HepG2 (cell line): Measurements from ENCODE around the gene CLCNKA. TPM values are rescaled to one million over a fixed set of nuclear protein-coding genes. Genes with fewer than 3 reads are reported as not detected.

Experiments
- ATAC-seq: fragments of 200-7000 bp; cut with Tn5 transposase; 3 replicates; pipeline ENCODE4 v1.9.1; 2020; ENCODE audit warnings: mild to moderate bottlenecking, moderate library complexity
- BruUV-seq: library from RNA; stranded (reverse); fragments of 400-500 nt; replicated peaks from 2 replicates; lab custom pipeline; 2021; lab: Mats Ljungman, UMichigan
- CTCF ChIA-PET: fragments of 300-600 bp; formaldehyde crosslinking; extraction: SDS; loops from one replicate; lab custom pipeline; 2021; ENCODE audit warnings: low total read pairs, inconsistent platforms, low intra/inter-chr PET ratio; lab: Yijun Ruan, JAX
- POLR2A ChIA-PET: fragments of 350-600 bp; sonication (Branson Sonifier 250); formaldehyde crosslinking; loops from one replicate; lab custom pipeline; 2020; ENCODE audit warnings: antibody characterized with exemption, inconsistent platforms; lab: Yijun Ruan, JAX
- DNase-seq: peaks from one replicate; pipeline ENCODE4 v3.0.0-alpha.2; 2015; ENCODE audit warnings: low spot score
- FAIRE-seq: peaks from 3 replicates; lab custom pipeline; 2011; peaks lifted over from hg19 to GRCh38; lab: Jason Lieb, UNC
- H2AFZ ChIP-seq: one replicate; pipeline ENCODE4 v1.6.1; 2011; ENCODE audit warnings: low read length, inconsistent platforms
- H3K27ac ChIP-seq: fragments of 300-600 bp; 3 replicates; pipeline ENCODE4 v1.8.0; 2011; ENCODE audit warnings: mixed run types, mild to moderate bottlenecking, mixed read lengths, low read length, inconsistent platforms; ENCODE audit not compliant: insufficient read depth; ENCODE audit errors: extremely low read length
- H3K27me3 ChIP-seq, 2 experiments: fragments of 200-600 bp in 1 of 2; 2 replicates in 1 of 2; 3 replicates in 1 of 2; pipeline versions ENCODE4 v1.6.0 to v1.8.0; 2011; ENCODE audit warnings: low read length in 2 of 2, mild to moderate bottlenecking in 2 of 2, moderate library complexity in 2 of 2, inconsistent platforms in 1 of 2; ENCODE audit not compliant: insufficient read depth in 2 of 2, control insufficient read depth in 1 of 2
- H3K36me3 ChIP-seq, 2 experiments: fragments of 200-600 bp in 1 of 2; replicated peaks in 1 of 2; 2 replicates in 1 of 2; 3 replicates in 1 of 2; pipeline versions ENCODE4 v1.5.1 to v1.8.0; 2011; ENCODE audit warnings: low read length in 2 of 2, inconsistent platforms in 1 of 2; ENCODE audit not compliant: insufficient read depth in 2 of 2, control insufficient read depth in 1 of 2
- H3K4me1 ChIP-seq: 2 replicates; pipeline ENCODE4 v1.5.1; 2012; ENCODE audit warnings: low read length, inconsistent platforms; ENCODE audit not compliant: insufficient read depth
- H3K4me2 ChIP-seq: 2 replicates; pipeline ENCODE4 v1.6.0; 2011; ENCODE audit warnings: low read depth, low read length, inconsistent platforms
- H3K4me3 ChIP-seq, 3 experiments: fragments of 200-600 bp in 1 of 3; sonication (generic), shearing (Covaris generic) in 1 of 3; replicated peaks in 1 of 3; 2 replicates each; pipeline ENCODE4 v1.5.1; 2011 to 2016; ENCODE audit warnings: low read length in 3 of 3, inconsistent platforms in 2 of 3, low read depth in 2 of 3, mild to moderate bottlenecking in 2 of 3, control low read depth in 1 of 3, mixed read lengths in 1 of 3; ENCODE audit not compliant: insufficient read depth in 1 of 3
- H3K79me2 ChIP-seq: one replicate; pipeline ENCODE4 v1.6.1; 2011; ENCODE audit warnings: low read length, inconsistent platforms; ENCODE audit not compliant: insufficient read depth
- H3K9ac ChIP-seq: 2 replicates; pipeline ENCODE4 v1.6.0; 2011; ENCODE audit warnings: mild to moderate bottlenecking, low read depth, low read length, inconsistent platforms; ENCODE audit not compliant: insufficient read depth
- H3K9me3 ChIP-seq: 2 replicates; pipeline ENCODE4 v1.5.1; 2012; ENCODE audit warnings: mild to moderate bottlenecking, low read length
- H4K20me1 ChIP-seq: 2 replicates; pipeline ENCODE4 v1.6.0; 2011; ENCODE audit warnings: inconsistent platforms, mild to moderate bottlenecking, low read length, moderate library complexity; ENCODE audit not compliant: insufficient read depth
- ATF5 ChIP-seq: sonication (generic); formaldehyde crosslinking; IDR thresholded peaks from 2 replicates; pipeline ENCODE4 v1.4.0; 2020; ENCODE audit warnings: mild to moderate bottlenecking, low read depth, missing genetic modification reagents
- HNRNPUL1 ChIP-seq: fragments of 200-400 bp; formaldehyde crosslinking; IDR thresholded peaks from 2 replicates; pipeline ENCODE4 v1.6.1; 2017; ENCODE audit warnings: low read depth, mild to moderate bottlenecking, low read length, moderate library complexity
- IKZF5 ChIP-seq: IDR thresholded peaks from 2 replicates; pipeline ENCODE4 v1.6.1; 2018; ENCODE audit warnings: missing genetic modification reagents, mild to moderate bottlenecking, missing compliant biosample characterization
- KMT2B ChIP-seq: IDR thresholded peaks from 2 replicates; pipeline ENCODE4 v1.6.1; 2016; ENCODE audit warnings: missing genetic modification reagents, missing compliant biosample characterization
- MAZ ChIP-seq, 2 experiments: sonication (generic) in 1 of 2; formaldehyde crosslinking in 1 of 2; IDR thresholded peaks; 2 replicates each; pipeline versions ENCODE4 v1.5.0 to v1.6.1; 2012 to 2020; ENCODE audit warnings: low read depth in 2 of 2, mild to moderate bottlenecking in 2 of 2, borderline replicate concordance in 1 of 2, improper control_type of control experiment in 1 of 2, low read length in 1 of 2, missing genetic modification reagents in 1 of 2, moderate library complexity in 1 of 2
- MBD4 ChIP-seq: IDR thresholded peaks from 2 replicates; pipeline ENCODE4 v1.6.1; 2012; ENCODE audit warnings: low read length, inconsistent platforms, borderline replicate concordance
- RFX5 ChIP-seq: IDR thresholded peaks from 2 replicates; pipeline ENCODE4 v1.6.1; 2011; ENCODE audit warnings: low read depth, low read length, improper control_type of control experiment
- SNAI1 ChIP-seq: sonication (generic); formaldehyde crosslinking; IDR thresholded peaks from 2 replicates; pipeline ENCODE4 v1.5.0; 2020; ENCODE audit warnings: mild to moderate bottlenecking, missing genetic modification reagents, borderline replicate concordance
- SP4 ChIP-seq: sonication (generic); formaldehyde crosslinking; IDR thresholded peaks from 2 replicates; pipeline ENCODE4 v1.8.1; 2023; ENCODE audit warnings: mild to moderate bottlenecking, missing genetic modification reagents
- TFDP2 ChIP-seq: sonication (generic); formaldehyde crosslinking; IDR thresholded peaks from 2 replicates; pipeline ENCODE4 v1.4.0; 2020; ENCODE audit warnings: missing genetic modification reagents
- TIGD3 ChIP-seq: sonication (generic); formaldehyde crosslinking; IDR thresholded peaks from 2 replicates; pipeline ENCODE4 v1.5.1; 2020; ENCODE audit warnings: mild to moderate bottlenecking, missing genetic modification reagents, borderline replicate concordance
- ZNF225 ChIP-seq: sonication (generic); formaldehyde crosslinking; IDR thresholded peaks from 2 replicates; pipeline ENCODE4 v1.4.0; 2020; ENCODE audit warnings: mild to moderate bottlenecking, missing genetic modification reagents
- ZNF331 ChIP-seq: sonication (generic); formaldehyde crosslinking; IDR thresholded peaks from 2 replicates; pipeline ENCODE4 v1.4.0; 2020; ENCODE audit warnings: missing genetic modification reagents
- ZNF605 ChIP-seq: sonication (generic); formaldehyde crosslinking; IDR thresholded peaks from 2 replicates; pipeline ENCODE4 v1.8.0; 2022; ENCODE audit warnings: mild to moderate bottlenecking, missing genetic modification reagents
- ZNF746 ChIP-seq: sonication (generic); formaldehyde crosslinking; IDR thresholded peaks from 2 replicates; pipeline ENCODE4 v1.8.0; 2022; ENCODE audit warnings: mild to moderate bottlenecking, missing genetic modification reagents
- WGBS: methylation state at CpG from one replicate; pipeline ENCODE4 v1.1.6; 2017; ENCODE audit warnings: low lambda C conversion rate; 5-methylcytosine and 5-hydroxymethylcytosine counted together
- in situ Hi-C: cut with HindIII; loops from 2 replicates; pipeline ENCODE4 v1.10.0; 2017; ENCODE audit warnings: low pct_unique_long_range_greater_than_20kb; ENCODE audit not compliant: extremely low pct_ligation_motif_present
- intact Hi-C: fragments of 100-400 bp; cut with micrococcal nuclease; formaldehyde crosslinking; loops from one replicate; pipeline ENCODE4 v1.10.0; 2022; ENCODE audit not compliant: unreplicated experiment
- polyA plus RNA-seq, 8 experiments: library from polyadenylated mRNA; depleted of rRNA in 3 of 8; stranded (reverse) in 7 of 8; unstranded in 1 of 8; fragments of >200 nt; fragmentation: Illumina TruSeq in 4 of 8; extraction: Trizol in 4 of 8; gene quantifications; 2 replicates each; pipeline versions ENCODE4 v1.2.1 to v1.2.3, GENCODE V29; 2011 to 2016; ENCODE audit warnings: low read depth in 4 of 8, missing spikeins in 1 of 8, mixed read lengths in 1 of 8; ENCODE audit not compliant: insufficient read depth in 1 of 8
- total RNA-seq, 5 experiments: library from RNA; depleted of rRNA; stranded (reverse); fragments of >200 nt; fragmentation: Illumina TruSeq; extraction: Trizol; gene quantifications; 2 replicates each; pipeline ENCODE4 v1.2.3, GENCODE V29; 2016; ENCODE audit warnings: low read depth in 1 of 5

CLCNKA gene
- total and polyA plus RNA-seq, 2 of the 13 experiments (the other 11 are each of a cell fraction or from before 2014, with no cell fraction given), result 0.03 TPM; not detected in 1

- TF ChIP-seq TIGD3 (no peak), SP4 (no peak)
Measured at GRCh38 chr1:16077406-16078245, 55.8 kb downstream of the CLCNKA start (continued).

- Histone ChIP-seq H3K4me2 (peak overlapping the region; percentile 91), H3K4me1 (peaks cover 57% of the 10 kb centered on the region), H3K27ac (no peak overlapping the region), H2AFZ (no peak overlapping the region), H4K20me1 (no peaks in the 10 kb centered on the region), H3K27me3 (peaks cover 0 to 21% of the 10 kb centered on the region in 2 experiments; a peak in 4 of 5 replicates), H3K4me3 (peak overlapping the region in 1 of 3 experiments; percentile 56; a peak in 2 of 6 replicates), H3K79me2 (no peaks in the 10 kb centered on the region), H3K36me3 (no peaks in the 10 kb centered on the region), H3K9me3 (no peaks in the 10 kb centered on the region), H3K9ac (peak overlapping the region; percentile 23; the same call in 1 of the 2 replicates)
- DNase-seq (peak; percentile 70), FAIRE-seq (peak; percentile 93), ATAC-seq (peak; percentile 81)
- CTCF ChIA-PET, result interaction anchor here (1.7 to 5.7 kb wide), 2 partner anchors 109 to 165 kb away, joined by 9 to 98 read pairs; no protein-coding TSS in a partner anchor
- intact Hi-C loops (loop anchor here (1.0 to 10.0 kb wide), 4 partner anchors 66 to 166 kb away; partner anchors contain the start of gene CPLANE2), in situ Hi-C loops (loop anchor here (5.0 kb wide), 2 partner anchors 103 to 163 kb away; no protein-coding TSS in a partner anchor)
- no TSS peak for BruUV-seq
- POLR2A ChIA-PET, result interaction anchor here (1.0 to 1.2 kb wide), 6 partner anchors 78 to 165 kb away, joined by 3 to 4 read pairs (median 4); no protein-coding TSS in a partner anchor
- 4% methylated on average over 7 of the region's 10 CpGs for WGBS
- no peak for TF ChIP-seq MAZ (IDR thresholded peaks at IDR 0.05; ENCODE audit: borderline replicate concordance, low read depth, low read length)
- 0 out of 2 replicates have a peak, but pooled peaks have one; percentile 39 for TF ChIP-seq MAZ (CRISPR knock-in tag; IDR thresholded peaks at IDR 0.05; ENCODE audit: low read depth)
- no peak for TF ChIP-seq ZNF746 (CRISPR knock-in tag)
- no peak for TF ChIP-seq MBD4
- TF ChIP-seq ZNF225 (CRISPR knock-in tag), result no peak
- TF ChIP-seq IKZF5 (CRISPR knock-in tag), result peak; percentile 44; the same call in 1 of the 2 replicates
- TF ChIP-seq SNAI1 (CRISPR knock-in tag), result no peak
- no peak for TF ChIP-seq HNRNPUL1
- peak; percentile 37; the same call in 1 of the 2 replicates for TF ChIP-seq ZNF331
- no peak for TF ChIP-seq ZNF605
- TF ChIP-seq TFDP2, result 0 out of 2 replicates have a peak, but pooled peaks have one; percentile 22
- 0 out of 2 replicates have a peak, but pooled peaks have one; percentile 31 for TF ChIP-seq KMT2B
- TF ChIP-seq ATF5, result no peak
- TF ChIP-seq RFX5, result no peak
Measured at GRCh38 chr1:16078925-16079656, 57.3 kb downstream of the CLCNKA start.
